HG02588 (cell line): Measurements from ENCODE around the gene KRT74.

Source experiments
- ATAC-seq: cut with Tn5 transposase; IDR thresholded peaks from one replicate; pipeline ENCODE4 v1.9.1; 2021; ENCODE audit warnings: mild to moderate bottlenecking, moderate library complexity; ENCODE audit not compliant: unreplicated experiment

The KRT74 gene

GRCh38 chr12:52573743-52574142 lies at the start of gene KRT74:
KRT74 (minus strand) TSS chr12:52573843; CDS start chr12:52573777, 66 bp downstream.
- no peak for ATAC-seq

GRCh38 chr12:52622349-52622748 lies 48.7 kb upstream of the KRT74 start:
- ATAC-seq = no peak

GRCh38 chr12:52618866-52619265 lies 45.2 kb upstream of the KRT74 start:
- ATAC-seq = no peak

DNA sequence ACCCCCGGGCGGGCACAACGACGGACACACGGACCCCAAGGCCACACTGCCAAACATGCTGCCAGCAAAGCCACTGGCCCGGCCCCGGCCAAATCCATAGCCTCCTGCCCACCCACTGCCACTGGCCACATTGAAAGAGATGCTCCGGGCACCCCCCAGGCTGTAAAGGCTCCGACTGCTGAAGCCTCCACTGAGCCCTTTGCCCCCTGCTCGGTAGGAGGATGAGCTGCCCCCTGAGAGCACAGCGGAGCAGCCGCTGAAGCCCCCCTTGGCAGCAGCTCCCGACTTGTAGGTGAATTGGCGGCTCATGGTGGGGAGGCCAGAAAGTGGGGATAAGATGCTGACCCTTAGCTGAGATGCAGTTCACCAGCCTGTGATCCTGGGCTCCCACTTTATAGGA lies 44.6 kb upstream of the KRT74 start, which contains the start of gene KRT73:
Gene KRT73, minus strand, starts transcription at position 344 of the 400 bp plus-strand sequence. Its CDS starts 35 bp downstream, at position 309.
- no peak for ATAC-seq

GRCh38 chr12:52617403-52617785 lies 43.8 kb upstream of the KRT74 start:
- ATAC-seq = no peak

- ATAC-seq = no peak
These were observed 43.2 kb upstream of the KRT74 start for GRCh38 chr12:52616680-52617402.

GRCh38 chr12:52615912-52616311 lies 42.3 kb upstream of the KRT74 start:
- no peak for ATAC-seq

DNA sequence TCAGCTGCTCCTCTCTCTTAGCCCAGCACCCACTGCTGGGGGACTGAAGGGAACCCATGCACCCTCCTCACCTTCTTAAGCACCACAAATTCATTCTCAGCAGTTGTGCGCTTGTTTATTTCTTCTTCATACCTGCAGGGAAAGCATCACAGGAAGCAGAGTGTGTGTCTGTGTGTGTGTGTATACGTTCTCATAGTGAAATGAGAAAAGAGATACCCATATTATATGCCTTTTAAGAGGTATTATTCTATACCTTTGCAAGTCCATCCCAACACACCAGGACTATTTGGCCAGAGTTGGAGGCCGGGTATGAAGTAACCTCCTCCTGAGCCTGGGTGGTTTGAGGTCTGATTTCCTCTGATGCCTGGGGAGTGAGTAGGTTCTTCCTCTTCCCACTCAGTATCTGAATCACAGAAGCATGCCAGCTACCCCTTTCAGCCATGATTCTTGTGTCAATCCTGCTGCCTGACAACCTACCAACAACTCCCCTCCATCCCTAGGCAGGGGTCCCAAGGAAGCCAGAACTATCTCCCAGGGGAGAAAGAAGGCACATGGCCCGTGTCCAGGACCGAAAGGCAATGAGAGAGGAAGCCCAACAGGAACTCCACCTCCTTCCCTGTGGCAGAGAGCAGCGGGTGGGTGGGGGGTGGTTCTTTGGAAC lies 41.7 kb upstream of the KRT74 start:
- ATAC-seq = no peak

- ATAC-seq = no peak
These were observed 41.0 kb upstream of the KRT74 start for GRCh38 chr12:52614381-52615207.

- ATAC-seq = no peak
These were observed 39.9 kb upstream of the KRT74 start for GRCh38 chr12:52613384-52614030.

DNA sequence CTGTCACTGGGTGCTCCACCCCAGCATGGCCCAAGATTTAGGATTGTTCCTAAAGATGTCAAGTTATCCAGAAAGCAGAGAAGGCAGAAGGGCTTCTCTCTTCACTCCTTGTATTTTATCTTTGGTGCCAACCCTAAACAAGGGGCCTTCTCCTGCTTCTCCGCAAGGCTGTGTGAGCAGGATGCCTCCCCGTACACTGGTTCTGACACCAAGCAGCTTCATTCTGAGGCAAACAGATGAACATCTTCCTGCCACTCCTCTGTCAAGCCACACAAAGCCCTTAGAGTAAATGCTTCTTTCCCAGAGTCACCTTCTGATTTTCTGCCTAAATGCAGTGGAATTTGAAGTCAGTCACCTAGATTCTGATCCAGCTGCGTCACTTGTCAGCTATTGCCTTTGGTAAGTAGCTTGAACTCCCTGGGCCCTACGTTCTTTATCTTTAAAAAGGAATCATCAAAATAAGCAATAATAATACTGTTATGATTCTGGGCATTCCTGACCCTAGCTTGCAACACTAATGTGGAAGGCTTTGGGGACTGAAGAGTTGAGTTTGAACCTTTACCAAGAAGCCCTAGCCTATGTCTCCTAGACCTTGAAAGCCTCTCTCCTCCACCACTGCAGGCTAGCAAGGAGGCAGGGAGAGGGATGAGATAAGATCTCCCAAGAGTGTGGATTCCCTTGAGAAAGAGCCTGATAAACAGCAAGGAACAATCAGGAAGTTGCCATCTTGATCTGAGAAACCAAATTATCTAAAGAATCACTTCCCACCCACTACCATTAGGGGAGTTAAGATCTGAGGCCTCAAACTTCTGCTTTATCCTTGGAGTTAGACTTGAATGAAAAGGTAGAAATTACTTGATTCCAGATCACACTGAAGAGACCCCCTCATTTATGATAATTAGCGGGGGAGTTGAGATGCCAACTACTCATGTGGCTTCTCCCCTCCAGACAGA lies 39.1 kb upstream of the KRT74 start:
- no peak for ATAC-seq

- no peak for ATAC-seq
These were observed 37.4 kb upstream of the KRT74 start for GRCh38 chr12:52611080-52611468.

DNA sequence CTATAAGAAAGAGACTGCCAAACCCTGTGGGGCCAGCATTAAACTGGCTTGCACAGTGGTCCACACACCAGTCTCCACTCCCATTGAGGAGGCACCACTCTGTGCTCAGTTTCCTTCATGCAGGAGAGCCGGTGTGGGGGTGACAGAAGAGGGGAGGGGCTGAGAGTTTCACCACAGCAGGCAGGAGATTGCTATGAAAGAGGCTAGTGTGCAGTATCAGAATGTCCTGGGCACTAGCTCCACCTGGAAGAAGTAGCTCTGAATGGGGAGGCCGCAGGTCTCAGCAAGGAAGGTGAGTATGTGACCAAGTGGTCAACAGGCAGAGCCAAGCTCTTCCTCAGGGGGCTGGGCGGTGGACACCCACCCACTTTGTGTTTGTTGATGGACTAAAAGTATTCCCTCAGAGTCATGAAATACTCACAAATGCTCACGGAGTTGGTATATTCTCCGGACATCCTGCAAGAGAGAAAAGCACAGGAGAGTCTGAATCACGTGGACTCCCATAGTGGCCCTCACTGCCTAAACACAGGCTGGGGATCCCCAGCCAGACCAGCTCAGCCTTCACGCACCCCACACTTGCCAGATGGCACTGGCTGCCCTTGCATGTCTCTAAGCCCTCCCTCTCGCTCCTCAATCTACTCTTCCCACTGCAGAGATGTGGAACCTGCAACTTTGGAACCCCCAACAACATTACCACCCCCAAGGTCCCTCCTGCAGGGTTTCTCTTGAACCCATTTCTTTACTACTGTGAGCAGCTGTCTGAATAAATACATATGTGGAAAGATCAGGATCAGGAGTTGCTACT lies 35.4 kb upstream of the KRT74 start:
- no peak for ATAC-seq

DNA sequence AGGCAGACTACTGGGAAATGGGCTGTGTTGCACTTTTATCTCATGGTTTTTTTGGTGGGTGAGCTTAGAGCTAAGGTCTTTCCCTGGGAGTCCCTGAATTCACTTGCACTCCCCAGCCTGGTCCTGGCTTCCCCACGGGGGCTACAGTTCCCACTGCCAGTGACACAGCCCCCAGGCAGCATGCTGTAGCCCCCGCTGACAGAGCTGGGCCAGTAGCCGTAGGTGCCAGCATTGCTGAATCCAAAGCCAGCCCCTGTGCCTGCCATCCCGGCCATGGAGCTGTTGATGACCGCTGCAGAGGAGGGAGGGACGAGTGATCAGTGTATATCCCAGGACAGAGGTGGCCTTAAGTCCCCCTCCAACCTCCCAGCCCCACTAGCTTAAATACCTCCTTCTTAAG lies 34.5 kb upstream of the KRT74 start:
- ATAC-seq = no peak

DNA sequence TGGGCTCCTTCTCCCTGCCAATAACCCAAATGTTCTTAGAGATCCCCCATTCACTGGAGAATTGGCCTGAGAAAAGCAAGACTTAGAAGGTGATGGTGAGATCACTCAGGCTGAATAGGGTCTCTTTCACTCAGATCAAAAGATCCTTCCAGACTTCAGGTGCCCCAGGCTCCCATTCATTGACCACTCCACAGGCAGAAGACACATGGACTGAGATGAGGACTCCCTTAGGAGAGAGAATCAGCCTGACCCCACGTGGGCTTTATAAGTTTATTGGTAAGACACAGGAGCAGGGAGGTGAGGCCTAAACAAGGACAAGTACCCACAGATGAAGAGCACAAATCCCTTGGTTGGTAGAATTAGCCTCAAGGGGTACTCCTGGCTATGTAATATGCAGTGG lies 33.7 kb upstream of the KRT74 start:
- no peak for ATAC-seq

DNA sequence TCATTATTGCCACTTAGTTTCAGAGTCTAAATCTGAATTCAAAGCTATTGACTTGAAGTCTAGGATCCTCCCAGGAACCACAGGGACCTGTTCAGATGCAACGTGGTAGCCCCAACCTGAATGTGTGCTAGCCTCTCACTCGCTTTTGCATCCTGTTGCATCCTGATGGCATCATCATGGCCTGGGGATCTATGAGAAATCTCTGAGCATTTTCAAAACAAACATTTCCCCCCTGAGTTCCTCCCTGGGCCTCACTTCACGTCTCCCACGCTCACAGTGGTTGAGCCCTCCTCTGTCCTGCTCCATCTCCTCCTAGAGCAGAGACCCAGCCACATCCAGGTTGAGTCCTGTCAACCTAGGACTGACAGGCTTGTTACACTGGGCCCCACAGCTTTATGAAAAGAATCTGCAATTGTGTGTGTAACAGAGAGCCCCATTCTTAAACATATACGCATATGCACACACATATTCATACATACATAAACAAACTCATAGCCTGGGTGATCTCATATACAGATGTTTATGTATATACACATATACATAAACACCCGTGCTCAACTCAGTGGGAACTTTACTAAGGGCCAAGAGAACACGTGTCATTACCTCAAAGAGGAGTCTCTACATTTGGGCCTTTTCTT lies 33.1 kb upstream of the KRT74 start:
- ATAC-seq = no peak

GRCh38 chr12:52606096-52606495 lies 32.5 kb upstream of the KRT74 start:
- ATAC-seq = no peak

DNA sequence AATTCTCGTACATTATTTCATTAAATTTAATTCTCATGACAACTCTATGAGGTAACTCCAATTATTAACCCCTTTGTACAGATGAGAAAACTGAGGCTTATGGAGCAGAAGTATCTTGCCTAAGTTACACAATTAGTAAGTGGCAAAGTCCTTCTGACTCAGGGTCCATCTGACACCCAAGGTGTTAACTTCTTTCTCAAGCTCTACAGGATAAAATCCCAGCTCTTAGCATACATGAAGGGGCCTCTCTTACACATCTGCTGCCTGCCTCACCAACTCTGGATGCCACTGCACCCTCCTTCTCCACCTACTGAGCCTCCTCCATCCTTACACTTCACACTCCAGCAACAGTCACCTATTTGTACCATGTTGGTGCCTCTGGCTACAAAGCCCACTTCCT lies 31.9 kb upstream of the KRT74 start:
- no peak for ATAC-seq

DNA sequence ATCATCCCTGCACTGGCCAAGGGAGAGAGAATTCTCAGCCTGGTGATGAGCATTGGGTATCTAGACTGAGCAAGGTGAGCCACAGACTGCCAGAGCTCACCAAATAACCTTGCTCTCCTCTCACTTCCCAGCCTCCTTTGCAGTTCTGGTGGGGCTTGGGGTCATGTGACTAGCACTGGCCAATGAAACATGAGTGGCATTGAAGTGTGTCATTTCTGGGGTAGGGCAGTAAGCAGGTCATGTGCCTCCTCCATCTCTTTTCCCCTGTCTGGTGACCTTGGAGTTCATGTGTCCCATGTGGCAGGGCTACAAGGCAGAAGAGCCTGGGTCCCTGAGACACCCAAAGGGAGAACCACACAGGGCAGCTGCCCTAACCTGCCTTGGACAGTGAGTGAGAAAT lies 31.2 kb upstream of the KRT74 start:
- ATAC-seq = no peak
